ENCODE measurements around the gene PADI6. TPM values are rescaled to one million over a fixed set of nuclear protein-coding genes. Genes with fewer than 3 reads are reported as not detected.

Gene PADI6
- total RNA-seq, 2 experiments from 2014 or later: not detected

DNA sequence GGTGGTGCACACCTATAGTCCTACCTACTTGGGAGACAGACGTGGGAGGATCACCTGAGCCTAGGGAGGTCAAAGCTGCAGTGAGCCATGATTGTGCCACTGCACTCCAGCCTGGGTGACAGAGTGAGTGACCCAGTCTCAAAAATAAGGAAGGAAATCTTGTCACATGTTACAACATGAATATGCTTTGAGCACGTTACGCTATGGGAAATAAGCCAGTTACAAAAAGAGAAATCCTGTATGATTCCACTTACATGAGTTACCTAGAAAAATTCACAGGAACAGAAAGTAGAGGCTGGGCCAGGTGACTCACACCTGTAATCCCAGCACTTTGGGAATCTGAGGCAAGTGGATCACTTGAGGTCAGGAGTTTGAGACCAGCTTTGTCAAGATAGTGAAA lies 6.7 kb upstream of the PADI6 start:
- DNase-seq (peak in 2 of 14 experiments; percentile 19 to 33), ATAC-seq (ENCODE audit: poor library complexity) (no peak)
- no peaks in the 10 kb centered on the region for H3K36me3 ChIP-seq (ENCODE audit: insufficient read depth, low read length)
- TF ChIP-seq, protein P1, sequence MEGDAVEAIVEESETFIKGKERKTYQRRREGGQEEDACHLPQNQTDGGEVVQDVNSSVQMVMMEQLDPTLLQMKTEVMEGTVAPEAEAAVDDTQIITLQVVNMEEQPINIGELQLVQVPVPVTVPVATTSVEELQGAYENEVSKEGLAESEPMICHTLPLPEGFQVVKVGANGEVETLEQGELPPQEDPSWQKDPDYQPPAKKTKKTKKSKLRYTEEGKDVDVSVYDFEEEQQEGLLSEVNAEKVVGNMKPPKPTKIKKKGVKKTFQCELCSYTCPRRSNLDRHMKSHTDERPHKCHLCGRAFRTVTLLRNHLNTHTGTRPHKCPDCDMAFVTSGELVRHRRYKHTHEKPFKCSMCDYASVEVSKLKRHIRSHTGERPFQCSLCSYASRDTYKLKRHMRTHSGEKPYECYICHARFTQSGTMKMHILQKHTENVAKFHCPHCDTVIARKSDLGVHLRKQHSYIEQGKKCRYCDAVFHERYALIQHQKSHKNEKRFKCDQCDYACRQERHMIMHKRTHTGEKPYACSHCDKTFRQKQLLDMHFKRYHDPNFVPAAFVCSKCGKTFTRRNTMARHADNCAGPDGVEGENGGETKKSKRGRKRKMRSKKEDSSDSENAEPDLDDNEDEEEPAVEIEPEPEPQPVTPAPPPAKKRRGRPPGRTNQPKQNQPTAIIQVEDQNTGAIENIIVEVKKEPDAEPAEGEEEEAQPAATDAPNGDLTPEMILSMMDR (IDR thresholded peaks at IDR 0.05): no peak
- H3K9me3 ChIP-seq (ENCODE audit: control insufficient read depth in 1 of 2, insufficient read depth in 1 of 2, low read length in 2 of 2): no peaks in the 10 kb centered on the region
- ChIA-PET CTCF (no interaction called here), POLR2A (no interaction called here)
- no peak overlapping the region for H3K27ac ChIP-seq (ENCODE audit: low read depth in 1 of 2, low read length in 2 of 2)
- H3K27me3 ChIP-seq (ENCODE audit: control insufficient read depth in 1 of 2, insufficient read depth in 2 of 2, low read length in 2 of 2): peaks cover 0 to 3% of the 10 kb centered on the region in 2 experiments
- Mint-ChIP-seq H3K36me3 (ENCODE audit: low read depth) (no peaks in the 10 kb centered on the region), H3K27me3 (peaks cover 10% of the 10 kb centered on the region), H3K27ac (no peak overlapping the region), H3K9me3 (no peaks in the 10 kb centered on the region), H3K4me1 (ENCODE audit: low read depth) (no peaks in the 10 kb centered on the region), H3K4me3 (no peak overlapping the region)
- H3K4me1 ChIP-seq (ENCODE audit: insufficient read depth, low read length): no peaks in the 10 kb centered on the region
- no peak overlapping the region for H3K4me3 ChIP-seq (ENCODE audit: low read length)
- intact Hi-C loops (cut with DNase I, micrococcal nuclease): no loop called here

DNA sequence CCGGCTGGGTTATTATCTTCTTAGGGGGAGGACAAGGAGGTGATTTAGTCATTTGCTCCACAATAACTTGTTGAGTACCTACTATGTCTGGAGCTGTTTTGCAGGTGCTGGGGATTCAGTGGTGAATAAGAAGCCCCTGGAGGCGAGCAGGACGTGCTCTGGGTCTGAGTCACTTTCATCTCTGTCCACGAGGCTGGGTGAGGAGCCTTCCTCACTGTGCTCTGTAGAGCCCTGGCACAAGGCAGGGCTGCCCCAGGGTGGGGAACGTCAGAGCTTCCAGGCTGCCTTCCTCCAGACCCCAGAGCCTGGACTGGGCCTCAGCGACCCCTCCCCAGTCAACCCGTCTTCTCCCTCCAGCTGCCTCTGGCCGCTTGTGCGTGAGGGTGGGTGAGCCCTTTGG lies 2.5 kb upstream of the PADI6 start:
- Mint-ChIP-seq H3K27me3 (peaks cover under 1% of the 10 kb centered on the region), H3K36me3 (ENCODE audit: low read depth) (no peaks in the 10 kb centered on the region), H3K27ac (no peak overlapping the region), H3K4me3 (no peak overlapping the region), H3K4me1 (ENCODE audit: low read depth) (no peaks in the 10 kb centered on the region), H3K9me3 (no peaks in the 10 kb centered on the region)
- Histone ChIP-seq H3K27ac (ENCODE audit: low read depth in 1 of 2, low read length in 2 of 2) (no peak overlapping the region), H3K9me3 (ENCODE audit: control insufficient read depth in 1 of 2, insufficient read depth in 1 of 2, low read length in 2 of 2) (no peaks in the 10 kb centered on the region), H3K4me1 (ENCODE audit: insufficient read depth, low read length) (no peaks in the 10 kb centered on the region), H3K27me3 (ENCODE audit: control insufficient read depth in 1 of 2, insufficient read depth in 2 of 2, low read length in 2 of 2) (peaks cover 0 to 3% of the 10 kb centered on the region in 2 experiments), H3K36me3 (ENCODE audit: insufficient read depth, low read length) (no peaks in the 10 kb centered on the region), H3K4me3 (ENCODE audit: low read length) (no peak overlapping the region)
- ChIA-PET POLR2A (no interaction called here), CTCF (no interaction called here)
- TF ChIP-seq, protein P1 (IDR thresholded peaks at IDR 0.05): no peak
- ATAC-seq (ENCODE audit: poor library complexity) (no peak), DNase-seq (no peak)
- intact Hi-C loops (cut with DNase I, micrococcal nuclease): no loop called here

DNA sequence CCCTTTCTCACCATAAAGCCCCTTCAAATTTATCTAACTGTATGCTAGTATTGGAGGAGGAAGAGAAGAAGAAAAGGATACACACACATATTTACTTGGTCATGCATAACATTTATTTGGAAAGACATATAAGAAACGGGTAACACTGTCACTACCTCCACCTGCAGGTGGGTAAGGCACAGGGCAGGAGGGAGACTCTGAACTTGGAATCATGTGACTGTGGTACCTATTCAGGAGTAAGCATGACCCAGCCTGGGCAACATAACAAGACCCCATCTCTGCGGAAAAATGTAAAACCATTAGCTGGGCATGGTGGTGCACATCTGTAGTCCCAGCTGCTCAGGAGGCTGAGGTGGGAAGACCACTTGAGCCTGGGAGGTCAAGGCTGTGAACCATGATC lies 1.4 kb upstream of the PADI6 start:
- intact Hi-C loops (cut with DNase I, micrococcal nuclease): no loop called here
- TF ChIP-seq, protein P1 (IDR thresholded peaks at IDR 0.05): no peak
- Histone ChIP-seq H3K9me3 (ENCODE audit: control insufficient read depth in 1 of 2, insufficient read depth in 1 of 2, low read length in 2 of 2) (no peaks in the 10 kb centered on the region), H3K36me3 (ENCODE audit: insufficient read depth, low read length) (no peaks in the 10 kb centered on the region), H3K27ac (ENCODE audit: low read depth in 1 of 2, low read length in 2 of 2) (no peak overlapping the region), H3K27me3 (ENCODE audit: control insufficient read depth in 1 of 2, insufficient read depth in 2 of 2, low read length in 2 of 2) (no peaks in the 10 kb centered on the region), H3K4me3 (ENCODE audit: low read length) (no peak overlapping the region), H3K4me1 (ENCODE audit: insufficient read depth, low read length) (no peaks in the 10 kb centered on the region)
- ChIA-PET POLR2A (no interaction called here), CTCF (no interaction called here)
- no peak overlapping the region for H3K27ac Mint-ChIP-seq
- H3K27me3 Mint-ChIP-seq: no peaks in the 10 kb centered on the region
- DNase-seq: no peak
- no peaks in the 10 kb centered on the region for H3K9me3 Mint-ChIP-seq
- no peak overlapping the region for H3K4me3 Mint-ChIP-seq
- H3K36me3 Mint-ChIP-seq (ENCODE audit: low read depth): no peaks in the 10 kb centered on the region
- no peak for ATAC-seq (ENCODE audit: poor library complexity)
- no peaks in the 10 kb centered on the region for H3K4me1 Mint-ChIP-seq (ENCODE audit: low read depth)
